HepG2 (cell line): ENCODE measurements around the gene KIF3C. TPM values are rescaled to one million over a fixed set of nuclear protein-coding genes. Genes with fewer than 3 reads are reported as not detected.

Experiments
- ATAC-seq: fragments of 200-7000 bp; cut with Tn5 transposase; 3 replicates; pipeline ENCODE4 v1.9.1; 2020; ENCODE audit warnings: mild to moderate bottlenecking, moderate library complexity
- BruUV-seq: library from RNA; stranded (reverse); fragments of 400-500 nt; replicated peaks from 2 replicates; lab custom pipeline; 2021; lab: Mats Ljungman, UMichigan
- CTCF ChIA-PET: fragments of 300-600 bp; formaldehyde crosslinking; extraction: SDS; loops from one replicate; lab custom pipeline; 2021; ENCODE audit warnings: low total read pairs, inconsistent platforms, low intra/inter-chr PET ratio; lab: Yijun Ruan, JAX
- POLR2A ChIA-PET: fragments of 350-600 bp; sonication (Branson Sonifier 250); formaldehyde crosslinking; loops from one replicate; lab custom pipeline; 2020; ENCODE audit warnings: antibody characterized with exemption, inconsistent platforms; lab: Yijun Ruan, JAX
- DNase-seq: peaks from one replicate; pipeline ENCODE4 v3.0.0-alpha.2; 2015; ENCODE audit warnings: low spot score
- FAIRE-seq: peaks from 3 replicates; lab custom pipeline; 2011; peaks lifted over from hg19 to GRCh38; lab: Jason Lieb, UNC
- H2AFZ ChIP-seq: one replicate; pipeline ENCODE4 v1.6.1; 2011; ENCODE audit warnings: low read length, inconsistent platforms
- H3K27ac ChIP-seq: fragments of 300-600 bp; 3 replicates; pipeline ENCODE4 v1.8.0; 2011; ENCODE audit warnings: mixed run types, mild to moderate bottlenecking, mixed read lengths, low read length, inconsistent platforms; ENCODE audit not compliant: insufficient read depth; ENCODE audit errors: extremely low read length
- H3K27me3 ChIP-seq, 2 experiments: fragments of 200-600 bp in 1 of 2; 2 replicates in 1 of 2; 3 replicates in 1 of 2; pipeline versions ENCODE4 v1.6.0 to v1.8.0; 2011; ENCODE audit warnings: low read length in 2 of 2, mild to moderate bottlenecking in 2 of 2, moderate library complexity in 2 of 2, inconsistent platforms in 1 of 2; ENCODE audit not compliant: insufficient read depth in 2 of 2, control insufficient read depth in 1 of 2
- H3K36me3 ChIP-seq, 2 experiments: fragments of 200-600 bp in 1 of 2; replicated peaks in 1 of 2; 2 replicates in 1 of 2; 3 replicates in 1 of 2; pipeline versions ENCODE4 v1.5.1 to v1.8.0; 2011; ENCODE audit warnings: low read length in 2 of 2, inconsistent platforms in 1 of 2; ENCODE audit not compliant: insufficient read depth in 2 of 2, control insufficient read depth in 1 of 2
- H3K4me1 ChIP-seq: 2 replicates; pipeline ENCODE4 v1.5.1; 2012; ENCODE audit warnings: low read length, inconsistent platforms; ENCODE audit not compliant: insufficient read depth
- H3K4me2 ChIP-seq: 2 replicates; pipeline ENCODE4 v1.6.0; 2011; ENCODE audit warnings: low read depth, low read length, inconsistent platforms
- H3K4me3 ChIP-seq, 3 experiments: fragments of 200-600 bp in 1 of 3; sonication (generic), shearing (Covaris generic) in 1 of 3; replicated peaks in 1 of 3; 2 replicates each; pipeline ENCODE4 v1.5.1; 2011 to 2016; ENCODE audit warnings: low read length in 3 of 3, inconsistent platforms in 2 of 3, low read depth in 2 of 3, mild to moderate bottlenecking in 2 of 3, control low read depth in 1 of 3, mixed read lengths in 1 of 3; ENCODE audit not compliant: insufficient read depth in 1 of 3
- H3K79me2 ChIP-seq: one replicate; pipeline ENCODE4 v1.6.1; 2011; ENCODE audit warnings: low read length, inconsistent platforms; ENCODE audit not compliant: insufficient read depth
- H3K9ac ChIP-seq: 2 replicates; pipeline ENCODE4 v1.6.0; 2011; ENCODE audit warnings: mild to moderate bottlenecking, low read depth, low read length, inconsistent platforms; ENCODE audit not compliant: insufficient read depth
- H3K9me3 ChIP-seq: 2 replicates; pipeline ENCODE4 v1.5.1; 2012; ENCODE audit warnings: mild to moderate bottlenecking, low read length
- H4K20me1 ChIP-seq: 2 replicates; pipeline ENCODE4 v1.6.0; 2011; ENCODE audit warnings: inconsistent platforms, mild to moderate bottlenecking, low read length, moderate library complexity; ENCODE audit not compliant: insufficient read depth
- CHD2 ChIP-seq: IDR thresholded peaks from 2 replicates; pipeline ENCODE4 v1.6.1; 2011; ENCODE audit warnings: low read depth, low read length, improper control_type of control experiment
- ELF3 ChIP-seq: IDR thresholded peaks from 2 replicates; pipeline ENCODE4 v1.6.1; 2016; ENCODE audit warnings: missing genetic modification reagents, missing compliant biosample characterization
- KAT7 ChIP-seq: IDR thresholded peaks from 2 replicates; pipeline ENCODE4 v1.6.1; 2018; ENCODE audit warnings: borderline replicate concordance, missing compliant biosample characterization
- MATR3 ChIP-seq: sonication (generic); formaldehyde crosslinking; IDR thresholded peaks from 2 replicates; pipeline ENCODE4 v1.4.0; 2020; ENCODE audit warnings: missing genetic modification reagents
- MEF2D ChIP-seq: sonication (generic); formaldehyde crosslinking; IDR thresholded peaks from 2 replicates; pipeline ENCODE4 v1.5.1; 2020; ENCODE audit warnings: mild to moderate bottlenecking, missing genetic modification reagents
- MTA3 ChIP-seq: sonication (generic); formaldehyde crosslinking; IDR thresholded peaks from 2 replicates; pipeline ENCODE4 v1.4.0; 2020; ENCODE audit warnings: missing genetic modification reagents
- ZBTB7A ChIP-seq: sonication (generic); formaldehyde crosslinking; IDR thresholded peaks from 2 replicates; pipeline ENCODE4 v1.8.0; 2022; ENCODE audit warnings: mild to moderate bottlenecking, missing genetic modification reagents
- ZNF747 ChIP-seq: sonication (generic); formaldehyde crosslinking; IDR thresholded peaks from 2 replicates; pipeline ENCODE4 v1.8.1; 2023; ENCODE audit warnings: missing genetic modification reagents, mild to moderate bottlenecking, borderline replicate concordance
- WGBS: methylation state at CpG from one replicate; pipeline ENCODE4 v1.1.6; 2017; ENCODE audit warnings: low lambda C conversion rate; 5-methylcytosine and 5-hydroxymethylcytosine counted together
- in situ Hi-C: cut with HindIII; loops from 2 replicates; pipeline ENCODE4 v1.10.0; 2017; ENCODE audit warnings: low pct_unique_long_range_greater_than_20kb; ENCODE audit not compliant: extremely low pct_ligation_motif_present
- intact Hi-C: fragments of 100-400 bp; cut with micrococcal nuclease; formaldehyde crosslinking; loops from one replicate; pipeline ENCODE4 v1.10.0; 2022; ENCODE audit not compliant: unreplicated experiment
- polyA plus RNA-seq, 8 experiments: library from polyadenylated mRNA; depleted of rRNA in 3 of 8; stranded (reverse) in 7 of 8; unstranded in 1 of 8; fragments of >200 nt; fragmentation: Illumina TruSeq in 4 of 8; extraction: Trizol in 4 of 8; gene quantifications; 2 replicates each; pipeline versions ENCODE4 v1.2.1 to v1.2.3, GENCODE V29; 2011 to 2016; ENCODE audit warnings: low read depth in 4 of 8, missing spikeins in 1 of 8, mixed read lengths in 1 of 8; ENCODE audit not compliant: insufficient read depth in 1 of 8
- total RNA-seq, 5 experiments: library from RNA; depleted of rRNA; stranded (reverse); fragments of >200 nt; fragmentation: Illumina TruSeq; extraction: Trizol; gene quantifications; 2 replicates each; pipeline ENCODE4 v1.2.3, GENCODE V29; 2016; ENCODE audit warnings: low read depth in 1 of 5

Gene KIF3C
- total and polyA plus RNA-seq, 2 of the 13 experiments (the other 11 are each of a cell fraction or from before 2014, with no cell fraction given), result 3.6 to 4.9 TPM

GRCh38 chr2:25928668-25929067 lies 53.6 kb downstream of the KIF3C start:
- TF ChIP-seq ELF3 (CRISPR knock-in tag) (no peak), ZBTB7A (CRISPR knock-in tag) (no peak), MTA3 (CRISPR knock-in tag) (no peak), MEF2D (CRISPR knock-in tag) (no peak)
- Histone ChIP-seq H3K4me2 (no peak overlapping the region), H3K27ac (no peak overlapping the region), H3K36me3 (no peaks in the 10 kb centered on the region), H2AFZ (no peak overlapping the region), H4K20me1 (no peaks in the 10 kb centered on the region), H3K4me1 (peaks cover 11% of the 10 kb centered on the region), H3K9me3 (no peaks in the 10 kb centered on the region), H3K27me3 (no peaks in the 10 kb centered on the region), H3K9ac (no peak overlapping the region), H3K79me2 (no peaks in the 10 kb centered on the region), H3K4me3 (no peak overlapping the region)
- 95% methylated on average over 18 of the region's 18 CpGs for WGBS
- ChIA-PET CTCF (no interaction called here), POLR2A (no interaction called here)
- intact Hi-C loops (no loop called here), in situ Hi-C loops (no loop called here)
- BruUV-seq, result no TSS peak
- no peak for DNase-seq
- ATAC-seq, result no peak
- FAIRE-seq, result no peak

DNA sequence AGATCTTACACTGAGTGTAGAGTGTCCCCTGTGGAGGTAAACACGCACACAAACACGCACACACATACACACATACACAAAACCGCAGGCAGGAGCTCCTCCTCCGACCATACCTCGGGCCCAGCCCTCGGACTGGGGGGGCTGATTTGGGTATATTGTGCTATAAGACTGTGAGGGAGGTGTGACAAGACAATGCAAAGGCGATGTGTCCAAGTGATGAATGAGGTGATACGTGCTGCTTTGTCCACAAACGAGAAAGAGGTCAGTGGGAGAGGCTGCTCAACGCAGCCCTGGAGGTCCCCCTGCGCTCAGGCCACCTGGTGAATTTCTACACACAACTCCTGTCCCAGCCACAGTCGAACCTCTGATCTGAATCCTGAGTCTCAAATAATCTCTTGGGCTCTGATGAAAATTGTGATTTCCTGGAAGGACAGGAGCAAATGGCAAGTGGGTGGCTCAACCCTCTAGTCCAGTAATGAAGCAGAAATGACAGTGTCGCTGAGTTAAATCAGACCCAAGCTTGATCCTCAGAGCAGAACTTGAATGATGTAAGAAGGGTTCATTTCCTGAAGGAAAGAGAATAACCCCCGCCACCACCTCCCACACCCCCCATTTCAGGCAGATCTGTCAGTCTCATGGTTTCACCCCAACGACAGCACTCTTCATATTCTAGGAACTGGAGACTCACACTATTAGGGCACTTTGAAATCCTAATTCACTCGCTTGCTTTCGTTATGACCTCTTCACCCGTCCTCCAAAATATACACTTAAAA lies 55.1 kb downstream of the KIF3C start:
- Histone ChIP-seq H3K4me1 (peaks cover 11% of the 10 kb centered on the region), H2AFZ (no peak overlapping the region)
- ATAC-seq, result no peak
- POLR2A ChIA-PET, result no interaction called here
- TF ChIP-seq ZNF747 (CRISPR knock-in tag) (no peak), CHD2 (no peak), KAT7 (no peak), MATR3 (CRISPR knock-in tag) (no peak)
- TF ChIP-seq, all 625 proteins: peak for 0
- Histone ChIP-seq H3K4me3 (no peak overlapping the region), H3K36me3 (no peaks in the 10 kb centered on the region), H3K9me3 (no peaks in the 10 kb centered on the region), H3K9ac (no peak overlapping the region), H3K4me2 (no peak overlapping the region), H3K27me3 (no peaks in the 10 kb centered on the region), H3K27ac (no peak overlapping the region), H4K20me1 (no peaks in the 10 kb centered on the region), H3K79me2 (no peaks in the 10 kb centered on the region)
- no peak for FAIRE-seq
- 77% methylated on average over 18 of the region's 18 CpGs for WGBS
- in situ Hi-C loops, result no loop called here
- CTCF ChIA-PET, result no interaction called here
- intact Hi-C loops, result no loop called here
- BruUV-seq, result no TSS peak
- no peak for DNase-seq
